ENCODE measurements around the gene TMEM183A.

DNA sequence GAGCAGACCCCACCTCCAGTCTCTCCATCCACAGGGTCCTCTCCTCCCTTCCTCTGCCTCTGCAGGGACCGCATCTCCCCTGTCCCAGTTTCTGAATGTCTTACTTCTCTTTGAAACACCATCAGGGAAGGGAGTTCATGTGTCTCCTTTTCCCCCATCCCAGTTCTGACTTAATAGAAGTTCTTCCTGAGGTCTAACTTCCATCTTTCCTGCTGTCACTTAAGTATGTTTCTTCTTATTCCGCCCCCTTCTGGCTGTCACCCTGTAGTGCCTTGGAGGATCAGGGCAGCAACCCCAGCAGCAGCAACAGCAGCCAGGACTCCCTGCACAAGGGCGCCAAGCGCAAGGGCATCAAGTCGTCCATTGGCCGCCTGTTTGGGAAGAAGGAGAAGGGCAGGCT lies 49.3 kb downstream of the TMEM183A start:
- no peak for TF ChIP-seq EZH2 (IDR thresholded peaks at IDR 0.05)
- no peak for TF ChIP-seq POLR2AphosphoS5 (IDR thresholded peaks at IDR 0.05; ENCODE audit: borderline replicate concordance, low read depth, low read length)
- no peak for TF ChIP-seq FOXP2 (optimal IDR thresholded peaks at IDR 0.05; ENCODE audit: control extremely low read depth, extremely low read length, insufficient read depth)

Data from SK-N-MC (cell line).